Osteoblast (primary cell): Measurements from ENCODE around the gene CHRM1. TPM values are rescaled to one million over a fixed set of nuclear protein-coding genes. Genes with fewer than 3 reads are reported as not detected.

Source experiments
- DNase-seq: peaks from one replicate; pipeline ENCODE4 v3.0.0; 2011; ENCODE audit warnings: low spot score, mixed read lengths; ENCODE audit not compliant: insufficient read length; ENCODE audit errors: missing footprints
- H2AFZ ChIP-seq: 2 replicates; pipeline ENCODE4 v1.6.0; 2011; ENCODE audit warnings: mild to moderate bottlenecking, low read length
- H3K27ac ChIP-seq: 2 replicates; pipeline ENCODE4 v1.5.1; 2011; ENCODE audit warnings: mild to moderate bottlenecking, low read depth, low read length, moderate library complexity
- H3K27me3 ChIP-seq: 2 replicates; pipeline ENCODE4 v1.6.0; 2012; ENCODE audit warnings: mild to moderate bottlenecking, control low read depth, inconsistent platforms, low read length, moderate library complexity; ENCODE audit not compliant: insufficient read depth
- H3K36me3 ChIP-seq: 2 replicates; pipeline ENCODE4 v1.5.1; 2011; ENCODE audit warnings: mild to moderate bottlenecking, low read length, control low read depth, moderate library complexity; ENCODE audit not compliant: insufficient read depth
- H3K4me1 ChIP-seq: 2 replicates; pipeline ENCODE4 v1.5.1; 2011; ENCODE audit warnings: mild to moderate bottlenecking, low read length, control low read depth, moderate library complexity; ENCODE audit not compliant: insufficient read depth
- H3K4me2 ChIP-seq: 2 replicates; pipeline ENCODE4 v1.6.0; 2011; ENCODE audit warnings: mild to moderate bottlenecking, low read length; ENCODE audit not compliant: insufficient read depth
- H3K4me3 ChIP-seq: fragments of 200-600 bp; sonication (generic); 3 replicates; pipeline ENCODE4 v1.5.1; 2012; ENCODE audit warnings: mild to moderate bottlenecking, low read length, inconsistent platforms; ENCODE audit not compliant: insufficient read depth
- H3K79me2 ChIP-seq: 2 replicates; pipeline ENCODE4 v1.6.0; 2012; ENCODE audit warnings: mild to moderate bottlenecking, low read length, control low read depth, inconsistent platforms; ENCODE audit not compliant: insufficient read depth
- H3K9me3 ChIP-seq: 2 replicates; pipeline ENCODE4 v1.5.1; 2011; ENCODE audit warnings: low read depth, low read length, control low read depth
- H4K20me1 ChIP-seq: 2 replicates; pipeline ENCODE4 v1.6.0; 2012; ENCODE audit warnings: mild to moderate bottlenecking, low read length, control low read depth; ENCODE audit not compliant: insufficient read depth
- CTCF ChIP-seq: IDR thresholded peaks from 2 replicates; pipeline ENCODE4 v1.5.1; 2011; ENCODE audit warnings: mild to moderate bottlenecking, low read depth, low read length, moderate library complexity; ENCODE audit errors: extremely low read depth
- total RNA-seq: library from RNA; depleted of rRNA; stranded (reverse); fragments of >200 nt; gene quantifications from 2 replicates; pipeline ENCODE4 v1.2.3, GENCODE V29; 2012

The CHRM1 gene
- total RNA-seq, 1 donor: not detected

GRCh38 chr11:62934496-62934785 is 13.3 kb upstream of the CHRM1 start:
- no peaks in the 10 kb centered on the region for H4K20me1 ChIP-seq
- H3K27me3 ChIP-seq: peaks cover 2% of the 10 kb centered on the region
- H3K79me2 ChIP-seq: no peaks in the 10 kb centered on the region
- no peaks in the 10 kb centered on the region for H3K9me3 ChIP-seq
- no peak overlapping the region for H3K4me3 ChIP-seq
- no peak overlapping the region for H3K4me2 ChIP-seq
- no peaks in the 10 kb centered on the region for H3K36me3 ChIP-seq
- DNase-seq: no peak
- H3K27ac ChIP-seq: no peak overlapping the region
- no peak overlapping the region for H2AFZ ChIP-seq
- no peak for TF ChIP-seq CTCF
- H3K4me1 ChIP-seq: no peaks in the 10 kb centered on the region

- Histone ChIP-seq H3K4me1 (no peaks in the 10 kb centered on the region), H3K27me3 (peaks cover 2% of the 10 kb centered on the region), H3K79me2 (no peaks in the 10 kb centered on the region), H3K9me3 (no peaks in the 10 kb centered on the region), H3K4me2 (no peak overlapping the region), H4K20me1 (no peaks in the 10 kb centered on the region), H3K4me3 (no peak overlapping the region), H3K36me3 (no peaks in the 10 kb centered on the region), H3K27ac (no peak overlapping the region), H2AFZ (no peak overlapping the region)
- no peak for TF ChIP-seq CTCF
- no peak for DNase-seq
Observed at GRCh38 chr11:62933750-62934495, 12.8 kb upstream of the CHRM1 start.

- H3K4me2 ChIP-seq: no peak overlapping the region
- TF ChIP-seq CTCF: no peak
- no peaks in the 10 kb centered on the region for H3K9me3 ChIP-seq
- H3K4me1 ChIP-seq: no peaks in the 10 kb centered on the region
- no peak overlapping the region for H3K27ac ChIP-seq
- no peak for DNase-seq
- H2AFZ ChIP-seq: no peak overlapping the region
- H3K27me3 ChIP-seq: peaks cover 5% of the 10 kb centered on the region
- H3K79me2 ChIP-seq: no peaks in the 10 kb centered on the region
- no peaks in the 10 kb centered on the region for H4K20me1 ChIP-seq
- H3K4me3 ChIP-seq: no peak overlapping the region
- no peaks in the 10 kb centered on the region for H3K36me3 ChIP-seq
Observed at GRCh38 chr11:62933285-62933684, 12.1 kb upstream of the CHRM1 start.

- Histone ChIP-seq H3K9me3 (no peaks in the 10 kb centered on the region), H3K27ac (no peak overlapping the region), H3K79me2 (no peaks in the 10 kb centered on the region), H3K4me2 (no peak overlapping the region), H2AFZ (no peak overlapping the region), H3K4me1 (no peaks in the 10 kb centered on the region), H4K20me1 (no peaks in the 10 kb centered on the region), H3K4me3 (no peak overlapping the region), H3K27me3 (peaks cover 19% of the 10 kb centered on the region), H3K36me3 (no peaks in the 10 kb centered on the region)
- TF ChIP-seq CTCF: no peak
- DNase-seq: no peak
Observed at GRCh38 chr11:62931499-62932278, 10.5 kb upstream of the CHRM1 start.
